GM18873 (cell line): ENCODE measurements around the gene PNMA8A.
"Not testable (repeated sequence)": the region's sequence is repeated elsewhere in the genome, so short reads cannot be mapped to it uniquely, and the experiment has no call there.

Experiments
- ATAC-seq: cut with Tn5 transposase; IDR thresholded peaks from one replicate; pipeline ENCODE4 v1.9.1; 2021; ENCODE audit warnings: mild to moderate bottlenecking, moderate library complexity, moderate number of reproducible peaks; ENCODE audit not compliant: unreplicated experiment, low FRiP score

The PNMA8A gene

DNA sequence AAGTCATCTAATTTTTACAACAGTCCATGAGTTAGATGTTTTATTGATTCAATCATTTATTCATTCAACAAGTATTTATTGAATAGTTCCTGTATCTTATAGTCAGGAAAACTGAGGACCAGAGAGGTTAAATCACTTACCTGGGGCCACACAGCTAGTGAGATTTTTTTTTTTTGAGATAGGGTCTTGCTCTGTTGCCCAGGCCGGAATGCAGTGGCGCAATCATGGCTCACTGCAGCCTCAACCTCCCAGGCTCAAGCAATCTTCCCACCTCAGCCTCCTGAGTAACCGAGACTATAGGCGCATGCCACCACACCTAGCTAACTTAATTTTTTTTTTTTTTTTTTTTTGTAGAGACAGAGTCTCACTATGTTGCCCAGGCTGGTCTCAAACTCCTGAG lies 35.7 kb downstream of the PNMA8A start:
- ATAC-seq, result not testable (repeated sequence)

DNA sequence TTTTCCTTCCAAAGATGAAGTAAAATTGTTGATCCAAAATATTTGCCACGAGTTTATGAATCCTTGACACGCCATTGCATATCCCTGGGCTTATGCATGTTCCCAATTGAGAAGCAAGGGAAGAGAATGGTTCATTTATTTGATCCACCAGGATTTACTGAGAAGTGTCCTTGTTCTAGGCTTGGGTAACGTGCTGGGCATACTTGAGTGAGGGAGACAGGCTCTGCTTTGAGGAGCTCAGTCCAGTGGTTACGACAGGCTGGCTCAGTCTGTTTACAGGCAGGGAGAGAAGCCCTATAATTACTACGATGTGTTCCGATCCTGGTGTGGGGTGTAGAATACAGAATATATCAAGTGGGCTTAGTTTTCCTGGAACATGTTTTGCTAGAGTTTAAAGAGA lies 36.4 kb downstream of the PNMA8A start:
- no peak for ATAC-seq

DNA sequence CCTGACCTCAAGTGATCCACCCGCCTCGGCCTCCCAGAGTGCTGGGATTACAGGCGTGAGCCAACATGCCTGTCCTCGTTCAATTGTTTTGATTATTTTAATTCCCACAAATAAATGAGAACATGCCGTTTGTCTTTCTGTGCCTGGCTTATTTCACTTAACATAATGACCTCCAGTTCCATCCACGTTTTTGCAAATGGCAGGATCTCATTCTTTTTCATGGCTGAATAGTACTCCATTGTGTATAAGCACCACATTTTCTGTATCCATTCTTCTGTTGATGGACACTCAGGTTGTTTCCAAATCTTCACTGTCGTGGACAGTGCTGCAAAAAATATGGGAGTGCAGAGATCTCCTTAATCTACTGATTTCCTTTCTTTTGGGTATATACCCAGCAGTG lies 37.9 kb downstream of the PNMA8A start:
- ATAC-seq, result not testable (repeated sequence)

DNA sequence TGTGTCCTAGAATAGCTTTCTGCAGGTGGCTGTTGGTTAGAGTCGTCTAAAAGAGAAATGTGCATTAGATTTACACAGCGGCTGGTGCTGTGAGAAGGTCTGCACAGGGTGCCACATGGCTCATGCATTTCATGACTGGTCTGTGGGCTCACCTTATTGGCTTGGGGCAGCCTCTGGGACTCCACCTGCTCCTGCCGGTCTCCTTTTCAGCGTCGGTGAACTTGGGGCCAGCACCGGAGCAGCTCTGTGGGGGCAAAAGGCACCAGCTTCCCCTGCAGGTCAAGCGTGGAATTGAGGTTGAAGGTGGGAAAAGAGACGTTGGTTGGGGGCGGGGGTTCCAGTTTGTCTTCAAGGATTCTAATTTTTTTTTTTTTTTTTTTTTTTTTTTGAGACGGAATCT lies 39.5 kb downstream of the PNMA8A start:
- no peak for ATAC-seq

DNA sequence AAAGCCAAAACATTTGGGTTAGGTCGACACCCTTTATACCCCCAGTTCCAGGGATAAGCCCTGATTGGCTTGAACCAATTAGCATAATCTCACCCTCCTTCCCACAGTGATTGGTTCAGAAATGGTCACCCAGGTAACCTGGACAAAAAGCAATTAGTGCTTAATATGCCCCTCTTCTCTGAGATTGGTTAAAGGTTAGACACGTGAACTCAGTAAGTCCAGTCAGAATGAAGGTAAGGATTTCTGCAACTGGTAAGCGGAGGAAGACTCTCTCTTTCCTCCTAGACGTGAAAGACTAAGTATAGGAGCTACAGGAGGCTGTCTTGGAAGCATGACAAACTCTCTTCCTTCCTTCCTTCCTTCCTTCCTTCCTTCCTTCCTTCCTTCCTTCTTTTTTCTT lies 41.4 kb downstream of the PNMA8A start:
- no peak for ATAC-seq

DNA sequence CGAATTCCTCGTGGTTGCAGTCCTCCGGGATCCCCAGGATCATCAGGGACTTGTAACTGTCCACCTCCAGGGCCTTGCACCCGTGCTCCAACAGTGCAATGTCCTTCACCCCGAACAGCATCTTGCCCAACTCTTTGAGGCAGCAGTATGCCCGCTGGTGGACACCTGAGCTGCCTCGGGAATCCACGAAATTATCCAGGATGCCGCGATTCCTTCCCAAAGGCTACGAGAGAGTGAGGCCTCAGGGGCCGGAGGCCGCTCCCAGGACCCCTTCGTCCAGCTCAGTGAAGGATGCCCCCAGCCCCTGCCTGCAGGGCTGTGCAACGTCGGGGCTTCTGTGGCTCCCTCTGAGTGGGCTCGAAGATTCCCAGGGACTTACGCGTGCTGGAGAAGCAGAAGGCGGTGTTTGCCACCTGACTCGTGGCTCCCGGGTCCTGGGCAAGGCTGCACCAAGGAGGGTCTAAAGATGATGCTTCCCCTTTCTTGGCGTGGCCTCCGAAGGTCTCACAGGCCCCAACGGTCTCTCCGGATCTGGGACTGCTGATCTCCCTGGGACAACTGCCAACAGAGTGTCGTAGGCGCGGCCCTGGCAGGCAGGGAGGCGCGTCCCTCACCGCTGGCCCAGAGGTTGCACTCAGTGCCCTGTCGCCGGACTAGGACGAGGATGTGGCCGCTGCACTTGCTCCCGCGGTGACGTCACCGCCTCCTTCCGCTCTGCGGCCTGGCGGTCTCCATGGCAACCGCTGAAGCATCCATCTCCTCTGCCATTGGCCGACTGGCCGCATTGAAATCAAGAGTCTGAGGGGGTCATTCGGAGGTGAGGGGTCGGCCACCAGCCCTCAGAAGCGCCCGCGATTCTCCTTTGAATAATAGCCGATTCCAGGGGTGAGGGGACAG lies 42.9 kb downstream of the PNMA8A start, which contains the start of gene PNMA8C:
Gene PNMA8C, minus strand, starts transcription at position 698 of the 897 bp plus-strand sequence. Its CDS starts 577 bp downstream, at position 121.
- ATAC-seq, result no peak

DNA sequence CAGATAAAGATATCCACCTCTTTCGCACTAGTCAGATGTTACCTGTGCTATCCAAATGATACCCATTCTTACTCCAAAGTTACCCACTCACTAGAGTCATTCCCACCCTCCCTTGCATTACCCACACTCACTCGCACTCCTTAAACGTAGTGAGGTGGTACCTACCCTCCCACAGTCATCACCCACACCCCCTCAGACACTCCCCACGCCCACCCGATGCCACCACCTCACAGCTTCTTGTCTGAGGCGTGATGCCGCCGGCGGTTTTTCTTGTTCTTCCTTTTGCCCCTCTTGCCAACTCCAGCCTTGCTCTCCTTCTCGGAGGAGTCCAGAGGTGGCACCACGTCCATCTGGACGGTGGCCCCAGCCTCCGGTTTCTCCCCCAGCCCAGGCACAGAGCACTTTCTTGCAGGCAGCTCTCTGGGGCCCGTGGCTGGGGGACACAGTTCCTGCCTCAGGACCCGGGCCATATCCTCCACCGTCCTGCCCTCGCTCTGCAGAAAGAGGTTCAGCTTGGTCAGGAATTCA lies 43.8 kb downstream of the PNMA8A start:
- no peak for ATAC-seq

DNA sequence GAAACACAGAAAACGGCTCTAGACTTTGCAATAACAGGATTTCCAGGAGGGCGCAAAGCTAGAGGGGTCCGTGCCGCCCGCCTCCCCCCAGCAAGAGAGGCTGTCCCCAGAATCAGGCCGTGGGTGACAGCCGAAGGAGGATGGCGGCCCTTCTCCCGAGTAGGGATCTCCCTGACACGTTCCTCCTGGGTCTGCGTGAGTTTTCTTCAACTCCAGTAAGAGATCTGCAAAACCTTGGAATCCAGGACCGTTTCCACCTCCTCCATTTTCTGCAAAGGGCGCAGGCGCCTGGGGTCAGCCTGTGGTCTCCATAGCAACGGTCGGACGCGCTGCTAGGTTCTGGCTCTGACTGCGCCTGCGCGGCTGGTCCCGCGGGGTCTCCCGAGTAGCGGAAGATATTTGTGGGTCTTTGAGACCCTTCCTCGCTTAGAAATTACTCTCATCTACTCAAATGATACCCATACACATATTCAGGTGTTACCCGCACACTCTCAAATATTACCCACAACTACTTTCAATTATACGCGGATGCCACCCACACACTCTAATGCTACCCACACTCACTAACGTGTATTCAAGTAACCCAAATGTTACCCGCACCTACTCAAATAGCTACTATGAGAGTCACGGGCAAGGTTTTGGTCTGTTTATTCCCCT lies 44.7 kb downstream of the PNMA8A start:
- ATAC-seq, result no peak

DNA sequence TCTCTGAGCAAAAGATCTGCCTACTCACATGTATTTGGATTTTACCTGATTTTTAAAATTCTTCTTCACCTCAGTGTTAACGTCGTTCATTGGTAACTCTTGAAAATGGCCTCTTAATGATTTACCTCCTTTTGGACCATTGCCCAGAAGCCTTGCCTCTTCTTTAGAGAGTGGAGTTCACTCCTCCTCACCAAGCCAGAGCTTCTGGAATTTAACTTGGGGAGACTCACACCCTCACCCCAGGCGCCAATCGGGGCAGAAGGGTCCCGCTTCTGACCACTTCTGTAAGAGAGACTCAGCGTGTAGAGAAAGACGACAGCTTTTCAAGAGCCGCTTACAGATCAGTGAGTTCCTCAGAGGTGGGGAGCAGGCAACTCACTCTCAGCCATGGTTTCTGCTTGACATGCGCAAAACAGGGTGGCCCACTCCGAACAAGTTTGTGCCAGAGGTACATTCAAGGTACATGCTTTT lies 45.3 kb downstream of the PNMA8A start:
- ATAC-seq, result no peak

DNA sequence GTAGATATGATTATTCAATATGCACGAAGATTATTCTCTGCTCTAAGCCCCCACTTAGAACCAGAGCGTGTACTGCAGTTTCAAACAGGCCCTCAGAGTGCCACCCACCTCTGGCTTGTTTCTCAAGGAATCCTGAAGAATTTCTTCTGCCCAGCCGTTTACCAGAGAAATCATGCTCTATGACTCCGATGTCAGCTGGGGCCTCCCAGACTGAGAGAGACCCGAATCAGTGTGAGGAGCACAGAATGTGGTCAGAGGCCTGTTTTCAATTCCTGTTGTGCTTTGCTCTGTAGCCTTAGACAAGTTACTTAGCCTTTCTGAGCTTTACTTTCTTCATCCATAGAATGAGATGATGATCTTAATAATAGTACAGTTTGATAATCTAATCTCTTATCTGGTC lies 48.2 kb downstream of the PNMA8A start:
- ATAC-seq, result no peak

DNA sequence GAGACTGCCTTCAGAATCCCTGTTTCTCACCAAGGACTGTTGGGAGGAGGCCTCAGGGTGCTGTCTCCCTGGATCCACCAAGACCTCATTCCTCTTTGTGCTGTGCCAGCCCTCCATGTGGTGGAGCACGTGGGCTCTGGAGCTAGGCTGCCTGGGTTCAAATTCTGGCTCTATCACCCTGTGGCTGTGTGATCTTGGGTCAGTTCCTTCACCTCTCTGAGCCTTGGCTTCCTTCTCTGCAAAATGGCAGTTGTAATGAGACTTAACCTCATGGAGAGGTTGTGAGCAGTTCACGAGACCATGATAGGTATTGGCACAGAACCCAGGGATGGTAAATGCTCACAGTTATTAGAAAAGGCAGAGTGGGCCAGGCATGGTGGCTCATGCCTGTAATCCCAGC lies 49.0 kb downstream of the PNMA8A start:
- no peak for ATAC-seq

DNA sequence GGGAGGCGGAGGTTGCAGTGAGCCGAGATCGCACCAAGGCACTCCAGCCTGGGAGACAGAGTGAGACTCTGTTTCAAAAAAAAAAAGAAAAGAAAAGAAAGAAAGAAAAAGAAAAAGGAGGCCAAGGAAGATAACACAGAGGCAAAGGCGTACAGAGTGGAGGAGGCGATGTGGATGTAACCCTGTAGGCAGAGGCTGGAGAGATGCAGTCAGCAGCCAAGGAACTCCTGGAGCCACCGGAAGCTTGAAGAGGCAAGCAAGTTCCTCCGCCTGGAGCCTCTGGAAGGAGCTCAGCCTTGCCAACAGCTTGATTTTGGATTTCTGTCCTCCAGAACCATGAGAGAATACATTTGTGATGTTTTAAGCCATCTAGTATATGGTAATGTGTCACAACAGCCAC lies 51.3 kb downstream of the PNMA8A start:
- ATAC-seq, result no peak
